Upper lobe of right lung (tissue), 1 donor: ENCODE measurements around the gene PHKA2. TPM values are rescaled to one million over a fixed set of nuclear protein-coding genes. Genes with fewer than 3 reads are reported as not detected.

Experiments used
- ATAC-seq: fragments of 200-7000 bp; cut with Tn5 transposase; one replicate; pipeline ENCODE4 v1.9.1; 2020; ENCODE audit warnings: mild to moderate bottlenecking, moderate library complexity
- DNase-seq: peaks from one replicate; pipeline ENCODE4 v3.0.0-alpha.2; 2020
- H3K27ac ChIP-seq: fragments of 200-600 bp; one replicate; pipeline ENCODE4 v1.8.0; 2022
- H3K27me3 ChIP-seq: fragments of 200-600 bp; one replicate; pipeline ENCODE4 v1.8.0; 2022; ENCODE audit warnings: mild to moderate bottlenecking
- H3K36me3 ChIP-seq: fragments of 200-600 bp; one replicate; pipeline ENCODE4 v1.8.0; 2022
- H3K4me1 ChIP-seq: fragments of 200-600 bp; one replicate; pipeline ENCODE4 v1.8.0; 2022
- H3K4me3 ChIP-seq: fragments of 200-600 bp; one replicate; pipeline ENCODE4 v1.8.0; 2022; ENCODE audit warnings: mild to moderate bottlenecking
- H3K9me3 ChIP-seq: fragments of 200-600 bp; one replicate; pipeline ENCODE4 v1.8.0; 2022
- CTCF ChIP-seq: fragments of 200-600 bp; IDR thresholded peaks from one replicate; pipeline ENCODE4 v1.8.0; 2022; ENCODE audit warnings: antibody characterized with exemption
- intact Hi-C: fragments of 100-400 bp; cut with DNase I; formaldehyde crosslinking; loops from one replicate; pipeline ENCODE4 v1.11.0; 2022
- long read RNA-seq: library from polyadenylated mRNA; unstranded; transcript quantifications from one replicate; pipeline ENCODE4 v2.0.0, GENCODE V29; 2021
- total RNA-seq: library from RNA; stranded (reverse); fragmentation: NEBNext Ultra II Directional; extraction: Animal tissue kit (Norgen Biotek cat#: 25700); gene quantifications from one replicate; pipeline ENCODE4 v1.2.1, GENCODE V29; 2021
- donor health status: DM: no; HTN: yes; CAD: no; lungs with severe emphysema.

PHKA2 gene
- 25.5 TPM for total RNA-seq
- long read RNA-seq, full-length matches to known transcripts = 9 of 20 reads
- long read RNA-seq, partial matches to known transcripts = 2 of 20 reads
- long read RNA-seq, other reads (novel, unspliced or antisense) = 9 of 20 reads

GRCh38 chrX:18983666-18984380, at the start of gene PHKA2:
Gene PHKA2, minus strand, starts transcription at chrX:18984114. Its CDS starts 182 bp downstream, at chrX:18983932.
- Histone ChIP-seq H3K27me3 (no peaks in the 10 kb centered on the region), H3K4me1 (peaks cover 5% of the 10 kb centered on the region), H3K36me3 (no peaks in the 10 kb centered on the region), H3K27ac (peak within 1 kb of the TSS; percentile 92), H3K4me3 (peak within 1 kb of the TSS; percentile 69), H3K9me3 (no peaks in the 10 kb centered on the region)
- no peak for TF ChIP-seq CTCF
- intact Hi-C loops = no loop called here
- peak; percentile 84 for DNase-seq
- peak; percentile 81 for ATAC-seq

GRCh38 chrX:19030805-19031204, 46.9 kb upstream of the PHKA2 start:
- no peak for ATAC-seq
- Histone ChIP-seq H3K36me3 (no peaks in the 10 kb centered on the region), H3K9me3 (no peaks in the 10 kb centered on the region), H3K4me1 (no peaks in the 10 kb centered on the region), H3K27me3 (no peaks in the 10 kb centered on the region), H3K27ac (no peak overlapping the region), H3K4me3 (no peak overlapping the region)
- DNase-seq = no peak
- intact Hi-C loops = no loop called here
- TF ChIP-seq CTCF = no peak

GRCh38 chrX:19028560-19028959, 44.6 kb upstream of the PHKA2 start:
- no peak for DNase-seq

GRCh38 chrX:19024366-19024765, 40.5 kb upstream of the PHKA2 start:
- no peaks in the 10 kb centered on the region for H3K9me3 ChIP-seq
- H3K27ac ChIP-seq = no peak overlapping the region
- ATAC-seq (no peak), DNase-seq (no peak)
- TF ChIP-seq CTCF = no peak
- H3K36me3 ChIP-seq = no peaks in the 10 kb centered on the region
- H3K4me3 ChIP-seq = no peak overlapping the region
- no peaks in the 10 kb centered on the region for H3K4me1 ChIP-seq
- no peaks in the 10 kb centered on the region for H3K27me3 ChIP-seq
- intact Hi-C loops = no loop called here

More at GRCh38 chrX:19028560-19028959, 44.6 kb upstream of the PHKA2 start:
- Histone ChIP-seq H3K36me3 (no peaks in the 10 kb centered on the region), H3K9me3 (no peaks in the 10 kb centered on the region), H3K27me3 (no peaks in the 10 kb centered on the region), H3K4me3 (no peak overlapping the region), H3K4me1 (no peaks in the 10 kb centered on the region), H3K27ac (no peak overlapping the region)
- intact Hi-C loops = no loop called here
- no peak for TF ChIP-seq CTCF
- ATAC-seq = no peak

- H3K27ac ChIP-seq = no peak overlapping the region
- H3K4me1 ChIP-seq = no peaks in the 10 kb centered on the region
- no peaks in the 10 kb centered on the region for H3K9me3 ChIP-seq
- no peak overlapping the region for H3K4me3 ChIP-seq
- intact Hi-C loops = no loop called here
- H3K27me3 ChIP-seq = no peaks in the 10 kb centered on the region
- no peak for TF ChIP-seq CTCF
- no peaks in the 10 kb centered on the region for H3K36me3 ChIP-seq
- DNase-seq = no peak
- no peak for ATAC-seq
These were observed 36.1 kb upstream of the PHKA2 start for GRCh38 chrX:19019996-19020395.
